GM21717 (cell line): ENCODE measurements around the gene CYP26B1.

ENCODE experiments used
- ATAC-seq: cut with Tn5 transposase; IDR thresholded peaks from one replicate; pipeline ENCODE4 v1.9.1; 2021; ENCODE audit warnings: mild to moderate bottlenecking, moderate library complexity; ENCODE audit not compliant: unreplicated experiment

The CYP26B1 gene

GRCh38 chr2:72147303-72147971, at the start of gene CYP26B1:
Gene CYP26B1, minus strand, starts transcription at chr2:72147862. Its CDS starts 28 bp downstream, at chr2:72147834.
- no peak for ATAC-seq

GRCh38 chr2:72193723-72194122, 46.1 kb upstream of the CYP26B1 start:
- ATAC-seq = no peak

GRCh38 chr2:72191441-72191840, 43.8 kb upstream of the CYP26B1 start:
- no peak for ATAC-seq

- ATAC-seq = no peak
Observed at GRCh38 chr2:72185206-72185605, 37.5 kb upstream of the CYP26B1 start.

- ATAC-seq = no peak
Observed at GRCh38 chr2:72183466-72183865, 35.8 kb upstream of the CYP26B1 start.

- ATAC-seq = no peak
Observed at GRCh38 chr2:72183016-72183415, 35.4 kb upstream of the CYP26B1 start.

- no peak for ATAC-seq
Observed at GRCh38 chr2:72182547-72182946, 34.9 kb upstream of the CYP26B1 start.

- no peak for ATAC-seq
Observed at GRCh38 chr2:72181616-72182015, 34.0 kb upstream of the CYP26B1 start.

GRCh38 chr2:72180351-72180750, 32.7 kb upstream of the CYP26B1 start:
- ATAC-seq = no peak

GRCh38 chr2:72178551-72178950, 30.9 kb upstream of the CYP26B1 start:
- ATAC-seq = no peak

GRCh38 chr2:72176281-72176680, 28.6 kb upstream of the CYP26B1 start:
- ATAC-seq = no peak

GRCh38 chr2:72175636-72176035, 28.0 kb upstream of the CYP26B1 start:
- ATAC-seq = no peak

- no peak for ATAC-seq
Observed at GRCh38 chr2:72173640-72174321, 26.1 kb upstream of the CYP26B1 start.

GRCh38 chr2:72172478-72172877, 24.8 kb upstream of the CYP26B1 start:
- ATAC-seq = no peak

GRCh38 chr2:72166279-72166678, 18.6 kb upstream of the CYP26B1 start:
- no peak for ATAC-seq

GRCh38 chr2:72165792-72166191, 18.1 kb upstream of the CYP26B1 start:
- ATAC-seq = no peak

GRCh38 chr2:72162574-72162973, 14.9 kb upstream of the CYP26B1 start:
- ATAC-seq = no peak

- ATAC-seq = no peak
Observed at GRCh38 chr2:72159211-72159993, 11.7 kb upstream of the CYP26B1 start.

GRCh38 chr2:72157871-72158771, 10.5 kb upstream of the CYP26B1 start:
- ATAC-seq = no peak

GRCh38 chr2:72156872-72157271, 9.2 kb upstream of the CYP26B1 start:
- no peak for ATAC-seq

GRCh38 chr2:72155737-72156136, 8.1 kb upstream of the CYP26B1 start:
- no peak for ATAC-seq
